Hepatocyte (in vitro differentiated cells): ENCODE results near the gene FAM221B. TPM values are rescaled to one million over a fixed set of nuclear protein-coding genes. Genes with fewer than 3 reads are reported as not detected.

ENCODE experiments used
- DNase-seq: peaks from one replicate; pipeline ENCODE4 v3.0.0-alpha.2; 2016; ENCODE audit warnings: low spot score
- H2AFZ ChIP-seq: fragments of 200-600 bp; sonication (generic); 2 replicates; pipeline ENCODE4 v1.6.0; 2016; ENCODE audit warnings: antibody characterized with exemption, mild to moderate bottlenecking
- H3K27ac ChIP-seq: fragments of 200-600 bp; sonication (generic); 2 replicates; pipeline ENCODE4 v1.5.1; 2016; ENCODE audit warnings: mild to moderate bottlenecking
- H3K27me3 ChIP-seq: fragments of 200-600 bp; sonication (generic); 2 replicates; pipeline ENCODE4 v1.6.1; 2016
- H3K36me3 ChIP-seq: fragments of 200-600 bp; sonication (generic); replicated peaks from 2 replicates; pipeline ENCODE4 v1.5.1; 2016; ENCODE audit warnings: low read depth; ENCODE audit not compliant: insufficient read depth
- H3K4me1 ChIP-seq: fragments of 200-600 bp; sonication (generic); 2 replicates; pipeline ENCODE4 v1.5.1; 2016; ENCODE audit warnings: mild to moderate bottlenecking, moderate library complexity; ENCODE audit not compliant: insufficient read depth
- H3K4me2 ChIP-seq: fragments of 200-600 bp; sonication (generic); 2 replicates; pipeline ENCODE4 v1.6.0; 2016
- H3K4me3 ChIP-seq: fragments of 200-600 bp; sonication (generic); 2 replicates; pipeline ENCODE4 v1.5.1; 2016; ENCODE audit warnings: mild to moderate bottlenecking
- H3K79me2 ChIP-seq: fragments of 200-600 bp; sonication (generic); 2 replicates; pipeline ENCODE4 v1.6.0; 2017; ENCODE audit warnings: mild to moderate bottlenecking
- H3K9me2 ChIP-seq: fragments of 200-600 bp; sonication (generic); replicated peaks from 2 replicates; pipeline ENCODE4 v1.6.0; 2017; ENCODE audit warnings: mild to moderate bottlenecking; ENCODE audit not compliant: insufficient read depth
- H3K9me3 ChIP-seq: fragments of 200-600 bp; sonication (generic); 2 replicates; pipeline ENCODE4 v1.5.1; 2016; ENCODE audit warnings: low read depth, mild to moderate bottlenecking
- H4K20me1 ChIP-seq: fragments of 200-600 bp; sonication (generic); 2 replicates; pipeline ENCODE4 v1.6.0; 2016; ENCODE audit warnings: mild to moderate bottlenecking; ENCODE audit not compliant: insufficient read depth, poor library complexity, severe bottlenecking
- CTCF ChIP-seq: fragments of 200-600 bp; sonication (generic); IDR thresholded peaks from 2 replicates; pipeline ENCODE4 v1.5.1; 2016; ENCODE audit warnings: antibody characterized with exemption, mild to moderate bottlenecking; ENCODE audit not compliant: poor library complexity
- EZH2 ChIP-seq: fragments of 200-600 bp; sonication (generic); IDR thresholded peaks from 2 replicates; pipeline ENCODE4 v1.6.1; 2016; ENCODE audit warnings: antibody characterized with exemption, mild to moderate bottlenecking, borderline replicate concordance
- EZH2phosphoT487 ChIP-seq: fragments of 200-600 bp; sonication (generic); IDR thresholded peaks from one replicate; pipeline ENCODE4 v1.6.1; 2018; ENCODE audit warnings: antibody characterized with exemption, mild to moderate bottlenecking, low read depth, moderate library complexity; ENCODE audit not compliant: unreplicated experiment, severe bottlenecking
- WGBS: methylation state at CpG from one replicate; pipeline ENCODE4 v1.1.6; 2016; ENCODE audit warnings: low lambda C conversion rate; ENCODE audit errors: missing lambda C conversion rate; 5-methylcytosine and 5-hydroxymethylcytosine counted together
- polyA plus RNA-seq: library from polyadenylated mRNA; unstranded; fragments of >200 nt; fragmentation: Nextera tagmentation; extraction: Ambion mirVana; gene quantifications from 2 replicates; pipeline ENCODE4 v1.2.1, GENCODE V29; 2016
- total RNA-seq: library from RNA; depleted of rRNA; stranded (reverse); fragments of >200 nt; gene quantifications from 2 replicates; pipeline ENCODE4 v1.2.3, GENCODE V29; 2014

Gene FAM221B
- total and polyA plus RNA-seq, 2 experiments from 2014 or later: not detected

GRCh38 chr9:35829764-35830096 is 1.2 kb upstream of the FAM221B start:
- H2AFZ ChIP-seq: peak overlapping the region; percentile 96
- H3K9me3 ChIP-seq: no peaks in the 10 kb centered on the region
- no peaks in the 10 kb centered on the region for H3K36me3 ChIP-seq
- no peaks in the 10 kb centered on the region for H4K20me1 ChIP-seq
- peak overlapping the region; percentile 94 for H3K27ac ChIP-seq
- no peaks in the 10 kb centered on the region for H3K27me3 ChIP-seq
- H3K4me3 ChIP-seq: peak overlapping the region; percentile 46
- peaks cover 27% of the 10 kb centered on the region for H3K79me2 ChIP-seq
- DNase-seq: no peak
- H3K9me2 ChIP-seq: no peaks in the 10 kb centered on the region
- H3K4me2 ChIP-seq: peak overlapping the region; percentile 94
- WGBS: 45% methylated on average over 2 of the region's 2 CpGs
- H3K4me1 ChIP-seq: peaks cover 44% of the 10 kb centered on the region
- TF ChIP-seq CTCF: no peak
- no peak for TF ChIP-seq EZH2
- TF ChIP-seq EZH2phosphoT487: no peak

GRCh38 chr9:35829084-35829763 is 692 bp upstream of the FAM221B start, which contains the start of gene TMEM8B:
Gene TMEM8B, plus strand, starts transcription at chr9:35829228. Its CDS starts 220 bp downstream, at chr9:35829448.
- H4K20me1 ChIP-seq: no peaks in the 10 kb centered on the region
- H3K4me1 ChIP-seq: peaks cover 39% of the 10 kb centered on the region
- H2AFZ ChIP-seq: peak within 1 kb of the TSS; percentile 96

GRCh38 chr9:35827486-35827885 is 1.0 kb downstream of the FAM221B start:
- Histone ChIP-seq H3K36me3 (no peaks in the 10 kb centered on the region), H3K4me2 (no peak overlapping the region), H3K4me1 (peaks cover 22% of the 10 kb centered on the region), H3K4me3 (no peak overlapping the region), H3K9me2 (no peaks in the 10 kb centered on the region), H3K79me2 (peaks cover 24% of the 10 kb centered on the region), H4K20me1 (no peaks in the 10 kb centered on the region), H3K27me3 (no peaks in the 10 kb centered on the region), H3K9me3 (no peaks in the 10 kb centered on the region), H3K27ac (no peak overlapping the region), H2AFZ (no peak overlapping the region)
- TF ChIP-seq EZH2phosphoT487 (no peak), EZH2 (no peak), CTCF (no peak)
- DNase-seq: no peak
- 81% methylated on average over 3 of the region's 3 CpGs for WGBS

More at GRCh38 chr9:35829084-35829763, 692 bp upstream of the FAM221B start, which contains the start of gene TMEM8B:
- TF ChIP-seq EZH2 (no peak), CTCF (no peak), EZH2phosphoT487 (no peak)
- Histone ChIP-seq H3K79me2 (peaks cover 24% of the 10 kb centered on the region), H3K4me2 (peak within 1 kb of the TSS; percentile 94), H3K9me3 (no peaks in the 10 kb centered on the region), H3K9me2 (no peaks in the 10 kb centered on the region), H3K27me3 (no peaks in the 10 kb centered on the region), H3K4me3 (peak within 1 kb of the TSS; percentile 46), H3K36me3 (no peaks in the 10 kb centered on the region), H3K27ac (peak within 1 kb of the TSS; percentile 94)
- DNase-seq: peak; percentile 98
- WGBS: 0% methylated on average over 6 of the region's 53 CpGs
